Measurements from ENCODE around the gene CD84.

- no peak for TF ChIP-seq CTCF (IDR thresholded peaks at IDR 0.05; ENCODE audit: low read depth, low read length)
- TF ChIP-seq MYC (IDR thresholded peaks at IDR 0.05; ENCODE audit: low read depth, low read length) = no peak
These were observed 76.2 kb downstream of the CD84 start for GRCh38 chr1:160503087-160503486.
